Vagina (tissue), 2 donors: ENCODE measurements around the gene LDAH.

Experiments used
- POLR2A ChIP-seq, 2 donors: fragments of 450-650 bp; IDR thresholded peaks; one replicate each; pipeline ENCODE4 v1.6.1; 2017; ENCODE audit warnings: antibody characterized with exemption in 2 of 2, mild to moderate bottlenecking in 2 of 2, moderate library complexity in 2 of 2
- TF ChIP-seq, protein P1 (sequence below), 3 experiments: fragments of 450-650 bp in 2 of 3; fragments of 200-600 bp in 1 of 3; sonication (generic) in 1 of 3; IDR thresholded peaks; one replicate each; pipeline ENCODE4 v1.5.1; 2017 to 2019; ENCODE audit warnings: antibody characterized with exemption in 3 of 3, mild to moderate bottlenecking in 2 of 3, moderate library complexity in 2 of 3

DNA sequence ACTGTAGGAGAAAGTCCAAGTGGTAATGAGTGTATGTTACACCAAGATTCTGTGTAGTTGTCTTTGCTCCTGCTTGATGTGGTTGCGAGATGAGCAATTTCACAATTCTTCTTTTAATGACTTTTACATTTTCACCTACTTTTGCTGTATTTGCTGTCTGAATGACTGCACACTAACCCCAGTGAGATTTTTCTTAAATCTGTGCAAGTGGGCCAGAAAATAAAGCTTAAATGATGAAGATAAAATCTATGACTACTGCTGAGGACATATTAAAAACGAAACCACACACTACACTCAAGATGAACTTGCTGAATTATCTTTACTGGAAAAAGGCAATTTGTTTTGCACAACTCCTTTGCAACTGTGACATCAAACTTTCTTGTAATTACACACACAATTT is 4.1 kb downstream of the LDAH start:
- TF ChIP-seq, protein P1, sequence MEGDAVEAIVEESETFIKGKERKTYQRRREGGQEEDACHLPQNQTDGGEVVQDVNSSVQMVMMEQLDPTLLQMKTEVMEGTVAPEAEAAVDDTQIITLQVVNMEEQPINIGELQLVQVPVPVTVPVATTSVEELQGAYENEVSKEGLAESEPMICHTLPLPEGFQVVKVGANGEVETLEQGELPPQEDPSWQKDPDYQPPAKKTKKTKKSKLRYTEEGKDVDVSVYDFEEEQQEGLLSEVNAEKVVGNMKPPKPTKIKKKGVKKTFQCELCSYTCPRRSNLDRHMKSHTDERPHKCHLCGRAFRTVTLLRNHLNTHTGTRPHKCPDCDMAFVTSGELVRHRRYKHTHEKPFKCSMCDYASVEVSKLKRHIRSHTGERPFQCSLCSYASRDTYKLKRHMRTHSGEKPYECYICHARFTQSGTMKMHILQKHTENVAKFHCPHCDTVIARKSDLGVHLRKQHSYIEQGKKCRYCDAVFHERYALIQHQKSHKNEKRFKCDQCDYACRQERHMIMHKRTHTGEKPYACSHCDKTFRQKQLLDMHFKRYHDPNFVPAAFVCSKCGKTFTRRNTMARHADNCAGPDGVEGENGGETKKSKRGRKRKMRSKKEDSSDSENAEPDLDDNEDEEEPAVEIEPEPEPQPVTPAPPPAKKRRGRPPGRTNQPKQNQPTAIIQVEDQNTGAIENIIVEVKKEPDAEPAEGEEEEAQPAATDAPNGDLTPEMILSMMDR (IDR thresholded peaks at IDR 0.05): no peak
- no peak for TF ChIP-seq POLR2A (IDR thresholded peaks at IDR 0.05)
